Measurements from ENCODE around the gene SEL1L.

Gene SEL1L

GRCh38 chr14:81504864-81505263 is 28.8 kb downstream of the SEL1L start:
- no peak overlapping the region for H3K27ac ChIP-seq
- H2AFZ ChIP-seq: no peak overlapping the region
- H3K4me2 ChIP-seq (ENCODE audit: low read length): no peak overlapping the region
- H3K79me2 ChIP-seq: no peaks in the 10 kb centered on the region
- peaks cover under 1% of the 10 kb centered on the region for H3K4me1 ChIP-seq
- H3K36me3 ChIP-seq (ENCODE audit: control insufficient read depth, insufficient read depth, low read length): no peaks in the 10 kb centered on the region
- H3K27me3 ChIP-seq (ENCODE audit: control insufficient read depth, insufficient read depth, low read length): no peaks in the 10 kb centered on the region
- no peak for TF ChIP-seq CTCF (IDR thresholded peaks at IDR 0.05)
- no peaks in the 10 kb centered on the region for H3K9me3 ChIP-seq (ENCODE audit: control insufficient read depth, low read length)
- H3K4me3 ChIP-seq (ENCODE audit: low read depth, low read length): no peak overlapping the region
- H3K9ac ChIP-seq: no peak overlapping the region

GRCh38 chr14:81485781-81486180 is 47.9 kb downstream of the SEL1L start:
- no peaks in the 10 kb centered on the region for H3K4me1 ChIP-seq
- no peaks in the 10 kb centered on the region for H3K9me3 ChIP-seq (ENCODE audit: control insufficient read depth, low read length)
- no peaks in the 10 kb centered on the region for H3K36me3 ChIP-seq (ENCODE audit: control insufficient read depth, insufficient read depth, low read length)
- H3K4me2 ChIP-seq (ENCODE audit: low read length): no peak overlapping the region
- H3K27ac ChIP-seq: no peak overlapping the region
- H3K9ac ChIP-seq: no peak overlapping the region
- no peak overlapping the region for H3K4me3 ChIP-seq (ENCODE audit: low read depth, low read length)
- no peak overlapping the region for H2AFZ ChIP-seq
- no peak for TF ChIP-seq CTCF (IDR thresholded peaks at IDR 0.05)
- H3K79me2 ChIP-seq: no peaks in the 10 kb centered on the region
- no peaks in the 10 kb centered on the region for H3K27me3 ChIP-seq (ENCODE audit: control insufficient read depth, insufficient read depth, low read length)

GRCh38 chr14:81485372-81485771 is 48.3 kb downstream of the SEL1L start:
- H3K36me3 ChIP-seq (ENCODE audit: control insufficient read depth, insufficient read depth, low read length): no peaks in the 10 kb centered on the region
- no peaks in the 10 kb centered on the region for H3K79me2 ChIP-seq
- no peaks in the 10 kb centered on the region for H3K9me3 ChIP-seq (ENCODE audit: control insufficient read depth, low read length)
- no peak for TF ChIP-seq CTCF (IDR thresholded peaks at IDR 0.05)
- H3K4me3 ChIP-seq (ENCODE audit: low read depth, low read length): no peak overlapping the region
- H3K4me2 ChIP-seq (ENCODE audit: low read length): no peak overlapping the region
- no peaks in the 10 kb centered on the region for H3K4me1 ChIP-seq
- no peaks in the 10 kb centered on the region for H3K27me3 ChIP-seq (ENCODE audit: control insufficient read depth, insufficient read depth, low read length)
- H3K9ac ChIP-seq: no peak overlapping the region
- H3K27ac ChIP-seq: no peak overlapping the region
- H2AFZ ChIP-seq: no peak overlapping the region

- H3K79me2 ChIP-seq: no peaks in the 10 kb centered on the region
- no peaks in the 10 kb centered on the region for H3K27me3 ChIP-seq (ENCODE audit: control insufficient read depth, insufficient read depth, low read length)
- no peak overlapping the region for H3K27ac ChIP-seq
- no peak overlapping the region for H3K9ac ChIP-seq
- H3K9me3 ChIP-seq (ENCODE audit: control insufficient read depth, low read length): no peaks in the 10 kb centered on the region
- H3K4me2 ChIP-seq (ENCODE audit: low read length): no peak overlapping the region
- no peak overlapping the region for H3K4me3 ChIP-seq (ENCODE audit: low read depth, low read length)
- no peaks in the 10 kb centered on the region for H3K36me3 ChIP-seq (ENCODE audit: control insufficient read depth, insufficient read depth, low read length)
- no peak for TF ChIP-seq CTCF (IDR thresholded peaks at IDR 0.05)
- H3K4me1 ChIP-seq: no peaks in the 10 kb centered on the region
- no peak overlapping the region for H2AFZ ChIP-seq
These were observed 49.5 kb downstream of the SEL1L start for GRCh38 chr14:81484120-81484519.

- Histone ChIP-seq H3K79me2 (no peaks in the 10 kb centered on the region), H3K9ac (no peak overlapping the region), H3K36me3 (ENCODE audit: control insufficient read depth, insufficient read depth, low read length) (no peaks in the 10 kb centered on the region), H3K4me1 (no peaks in the 10 kb centered on the region), H3K4me2 (ENCODE audit: low read length) (no peak overlapping the region), H2AFZ (no peak overlapping the region), H3K9me3 (ENCODE audit: control insufficient read depth, low read length) (no peaks in the 10 kb centered on the region), H3K27me3 (ENCODE audit: control insufficient read depth, insufficient read depth, low read length) (no peaks in the 10 kb centered on the region), H3K4me3 (ENCODE audit: low read depth, low read length) (no peak overlapping the region), H3K27ac (no peak overlapping the region)
- TF ChIP-seq CTCF (IDR thresholded peaks at IDR 0.05): no peak
These were observed 52.9 kb downstream of the SEL1L start for GRCh38 chr14:81480741-81481140.
